Fibroblast of skin of left quadriceps (primary cell): ENCODE measurements around the gene CHD3.

ENCODE experiments used
- DNase-seq, 2 experiments: peaks; one replicate each; pipeline ENCODE4 v3.0.0-alpha.2; 2013; ENCODE audit warnings: low read depth in 2 of 2

Gene CHD3

DNA sequence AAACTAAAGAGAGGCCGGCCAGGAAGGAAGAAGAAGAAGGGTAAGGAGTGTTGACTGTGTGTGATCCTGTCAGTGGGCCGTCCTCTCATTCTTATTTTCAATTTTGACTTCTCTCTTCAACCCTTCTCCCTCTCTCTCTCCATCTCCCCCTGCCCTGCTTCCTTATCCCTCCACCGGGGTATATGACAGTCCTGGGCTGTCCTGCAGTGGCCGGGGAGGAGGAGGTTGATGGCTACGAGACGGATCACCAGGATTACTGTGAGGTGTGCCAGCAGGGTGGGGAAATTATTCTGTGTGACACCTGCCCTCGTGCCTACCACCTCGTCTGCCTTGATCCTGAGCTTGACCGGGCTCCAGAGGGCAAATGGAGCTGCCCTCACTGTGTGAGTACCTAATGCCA, 5.6 kb downstream of the CHD3 start:
- DNase-seq, result no peak

DNA sequence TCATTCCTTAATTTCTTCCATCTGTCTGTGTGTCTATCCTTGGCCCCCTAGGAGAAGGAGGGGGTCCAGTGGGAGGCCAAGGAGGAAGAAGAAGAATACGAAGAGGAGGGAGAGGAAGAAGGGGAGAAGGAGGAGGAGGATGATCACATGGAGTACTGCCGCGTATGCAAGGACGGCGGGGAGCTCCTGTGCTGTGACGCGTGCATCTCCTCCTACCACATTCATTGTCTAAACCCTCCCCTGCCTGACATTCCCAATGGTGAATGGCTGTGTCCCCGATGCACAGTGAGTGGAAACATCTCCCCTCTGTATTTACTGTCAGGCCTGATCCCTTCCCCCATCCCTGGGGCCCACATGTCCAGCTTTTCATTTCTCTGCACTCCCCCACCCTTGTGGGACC, 6.3 kb downstream of the CHD3 start:
- DNase-seq, result no peak

DNA sequence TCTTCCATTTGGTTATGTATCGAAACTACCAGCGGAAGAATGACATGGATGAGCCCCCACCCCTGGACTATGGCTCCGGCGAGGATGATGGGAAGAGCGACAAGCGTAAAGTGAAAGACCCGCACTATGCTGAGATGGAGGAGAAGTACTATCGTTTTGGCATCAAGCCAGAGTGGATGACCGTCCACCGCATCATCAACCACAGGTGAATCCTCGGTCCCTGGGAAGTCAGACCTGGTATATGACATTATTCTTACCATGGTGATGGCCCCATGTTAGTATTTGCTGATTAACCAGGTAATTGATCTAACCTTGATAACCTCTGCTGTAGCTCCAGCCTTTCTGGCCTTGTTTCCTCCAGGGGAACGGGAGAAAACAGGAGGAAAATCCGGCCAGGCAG, 8.5 kb downstream of the CHD3 start:
- DNase-seq, result no peak

DNA sequence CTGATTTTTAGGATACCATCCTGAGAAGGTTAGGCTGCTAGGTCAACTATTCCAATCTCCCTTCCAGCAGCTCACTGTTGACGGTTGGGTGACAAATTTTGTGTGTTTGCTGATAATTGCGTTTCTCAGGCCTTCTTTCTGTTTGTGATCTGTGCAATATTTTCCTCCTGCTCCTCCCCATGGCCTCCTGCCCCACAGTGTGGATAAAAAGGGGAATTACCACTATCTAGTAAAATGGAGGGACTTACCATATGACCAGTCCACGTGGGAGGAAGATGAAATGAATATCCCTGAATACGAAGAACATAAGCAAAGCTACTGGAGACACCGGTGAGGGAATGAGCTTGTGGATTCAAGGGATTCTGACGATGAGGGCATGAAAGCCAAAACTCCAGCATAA, 9.2 kb downstream of the CHD3 start:
- no peak for DNase-seq

- DNase-seq, result no peak
Observed at GRCh38 chr17:7903154-7904103, 14.8 kb downstream of the CHD3 start.

DNA sequence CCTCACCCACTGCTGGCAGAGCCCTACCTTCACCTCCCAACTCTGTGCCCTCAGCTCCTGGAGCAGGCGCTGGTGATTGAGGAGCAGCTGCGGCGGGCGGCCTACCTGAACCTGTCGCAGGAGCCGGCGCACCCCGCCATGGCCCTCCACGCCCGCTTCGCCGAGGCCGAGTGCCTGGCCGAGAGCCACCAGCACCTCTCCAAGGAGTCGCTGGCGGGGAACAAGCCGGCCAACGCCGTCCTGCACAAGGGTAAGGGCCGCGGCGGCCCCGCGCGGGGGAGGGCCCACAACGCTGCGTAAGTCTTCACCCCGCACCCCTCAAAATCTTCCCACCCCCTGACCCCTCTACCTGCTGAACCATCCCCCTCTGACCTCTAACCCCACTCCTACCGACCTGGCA, 20.5 kb downstream of the CHD3 start:
- no peak for DNase-seq

GRCh38 chr17:7910281-7910680, 21.7 kb downstream of the CHD3 start:
- DNase-seq, result no peak

DNA sequence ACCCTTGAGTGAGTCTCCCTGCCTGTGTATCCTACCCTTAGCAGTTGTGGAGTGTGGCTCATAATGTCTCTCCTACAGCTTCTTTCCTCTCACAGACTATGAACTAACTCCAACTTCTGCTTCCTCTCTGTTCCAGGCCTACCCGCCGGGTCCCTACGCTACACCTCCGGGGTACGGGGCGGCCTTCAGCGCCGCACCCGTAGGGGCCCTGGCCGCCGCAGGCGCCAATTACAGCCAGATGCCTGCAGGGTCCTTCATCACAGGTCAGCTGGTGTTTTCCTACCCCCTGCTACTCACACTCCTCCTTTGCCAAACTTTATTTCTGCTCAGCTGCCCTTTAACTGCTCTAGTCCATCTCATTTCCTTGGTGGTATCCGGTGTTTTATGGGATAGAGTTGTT, 22.1 kb downstream of the CHD3 start:
- no peak for DNase-seq

GRCh38 chr17:7911116-7911515, 22.5 kb downstream of the CHD3 start:
- DNase-seq, result no peak

DNA sequence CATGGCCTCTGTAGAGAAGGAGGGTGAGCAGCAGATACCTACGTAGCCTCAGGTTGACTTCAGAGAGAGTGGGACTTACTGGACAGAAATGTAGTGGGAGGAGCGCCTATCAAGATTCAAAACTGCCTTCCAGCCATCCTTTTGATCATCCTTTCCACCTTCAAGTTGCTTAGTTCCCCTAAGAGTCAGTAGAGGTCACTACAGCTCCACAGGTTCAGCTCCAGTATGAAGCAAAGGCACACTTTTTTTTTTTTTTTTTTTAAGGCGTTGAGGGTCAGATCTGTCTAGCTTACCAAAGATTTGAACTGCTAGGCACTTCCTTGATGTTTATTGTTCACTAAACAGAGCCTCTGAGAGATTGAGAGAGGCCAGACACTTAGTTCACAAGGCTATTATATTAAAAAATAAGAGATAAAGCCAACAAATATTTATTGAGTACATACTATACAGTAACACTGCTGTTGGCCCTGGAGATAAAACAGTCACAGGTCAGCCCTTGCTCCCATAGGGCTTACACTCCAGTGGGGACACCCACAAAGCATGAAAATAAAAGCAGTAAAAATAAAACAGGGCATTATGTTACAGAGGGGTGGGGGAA, 24.4 kb downstream of the CHD3 start:
- peak; percentile 49 to 52 for DNase-seq

DNA sequence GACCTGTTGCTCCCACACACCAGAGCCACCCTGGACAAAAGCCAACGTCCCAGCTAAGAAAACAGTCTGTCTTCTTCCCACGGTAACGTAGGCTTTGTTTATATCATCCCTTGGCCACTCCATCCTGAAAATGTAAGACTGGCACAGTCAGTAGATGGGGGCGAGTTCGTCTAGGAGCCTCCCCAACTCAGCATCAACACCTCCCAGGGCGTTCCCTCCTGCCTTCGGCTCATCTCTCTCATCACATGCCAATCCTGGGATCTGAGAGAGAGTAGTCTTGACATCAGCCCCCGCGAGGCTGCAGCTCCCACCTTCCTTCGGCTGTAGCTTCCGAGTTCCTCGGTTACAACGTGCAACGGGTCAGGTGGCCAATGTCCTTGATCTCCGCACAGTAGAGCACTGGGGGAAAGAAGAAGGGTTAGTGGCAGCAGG, 26.6 kb downstream of the CHD3 start:
- no peak for DNase-seq

- DNase-seq, result peak; percentile 96
Observed at GRCh38 chr17:7915611-7916384, 27.2 kb downstream of the CHD3 start, which contains the start of gene RNF227. RNF227 (minus strand) TSS chr17:7916289; CDS start chr17:7916195, 94 bp downstream.

- no peak for DNase-seq
Observed at GRCh38 chr17:7916385-7916682, 27.7 kb downstream of the CHD3 start.

GRCh38 chr17:7916808-7917207, 28.2 kb downstream of the CHD3 start:
- DNase-seq, result no peak

DNA sequence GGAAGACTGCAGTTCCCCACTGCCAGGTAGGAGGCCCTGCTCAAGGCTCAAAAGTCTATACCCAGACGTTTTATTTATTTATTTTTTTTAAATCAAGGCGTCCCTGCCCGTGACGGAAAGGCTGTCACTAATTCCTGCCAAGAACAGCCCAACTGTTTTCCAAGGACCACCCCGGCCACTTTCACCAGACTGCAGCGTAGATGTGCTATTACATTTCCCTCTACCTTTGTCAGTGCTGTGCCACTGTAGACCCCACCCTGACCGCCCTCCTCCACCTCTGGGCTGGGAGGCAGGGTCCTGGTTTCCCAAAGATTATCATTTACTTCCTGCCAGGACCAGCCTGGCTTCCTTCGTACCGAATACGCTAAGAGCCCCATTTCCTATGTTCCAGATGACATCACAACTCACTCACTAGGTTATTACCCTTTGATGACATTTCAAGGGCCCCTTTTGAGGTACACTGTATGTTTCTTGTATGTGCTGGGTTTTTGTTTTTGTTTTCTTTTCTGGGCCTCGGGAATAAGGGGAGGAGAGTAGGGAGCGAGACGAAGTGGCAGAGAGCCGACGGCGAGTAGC, 33.8 kb downstream of the CHD3 start:
- no peak for DNase-seq

GRCh38 chr17:7922845-7923628, 34.4 kb downstream of the CHD3 start:
- peak; percentile 68 to 70 for DNase-seq

- no peak for DNase-seq
Observed at GRCh38 chr17:7927596-7927995, 39.0 kb downstream of the CHD3 start.

DNA sequence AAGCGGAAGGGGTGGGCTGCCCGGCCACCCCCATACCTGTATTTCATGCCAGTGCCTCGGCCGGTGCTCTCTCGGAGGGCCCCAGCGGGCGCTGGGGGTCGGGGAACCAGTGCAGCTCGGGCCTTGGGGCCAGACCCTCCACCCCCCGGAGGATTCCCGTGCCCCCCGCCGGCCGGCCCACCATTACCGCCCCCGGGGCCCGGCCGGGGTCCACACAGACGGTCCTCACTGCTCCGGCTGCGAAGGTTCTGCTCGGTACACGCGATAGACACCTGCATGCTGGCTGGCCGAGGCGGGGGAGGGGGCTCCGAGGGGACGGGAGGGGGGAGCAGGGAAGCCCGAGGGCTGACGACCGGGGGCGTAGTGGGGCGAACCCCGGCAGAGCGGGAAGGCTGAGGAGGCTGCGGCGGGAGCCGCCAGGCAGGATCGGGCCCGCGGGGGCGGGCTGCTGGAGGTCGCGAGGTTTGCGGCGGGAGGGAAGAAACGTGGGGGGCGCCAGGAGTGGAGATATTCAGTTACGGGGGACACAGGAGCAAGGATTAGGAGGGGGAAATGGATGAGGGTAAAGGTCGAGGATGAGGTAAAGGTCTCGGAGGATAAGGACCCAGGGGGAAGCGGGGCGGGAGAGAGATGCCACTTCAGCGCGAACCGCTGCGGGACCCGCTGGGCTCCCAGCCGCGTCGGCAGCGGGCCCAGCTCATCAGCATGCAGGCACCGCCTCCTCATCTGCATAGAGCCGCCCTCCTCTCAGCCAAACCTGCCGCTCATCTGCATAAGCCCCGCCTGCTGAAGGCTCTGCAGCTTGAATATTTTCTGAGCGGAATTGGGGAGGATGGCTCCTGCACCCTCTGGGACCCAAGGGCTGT, 40.8 kb downstream of the CHD3 start, which contains the start of gene KCNAB3:
Gene KCNAB3 (minus strand): TSS at position 699 of the 866 bp plus-strand sequence. CDS start 421 bp downstream, at position 278.
- DNase-seq, result peak; percentile 36 to 46

DNA sequence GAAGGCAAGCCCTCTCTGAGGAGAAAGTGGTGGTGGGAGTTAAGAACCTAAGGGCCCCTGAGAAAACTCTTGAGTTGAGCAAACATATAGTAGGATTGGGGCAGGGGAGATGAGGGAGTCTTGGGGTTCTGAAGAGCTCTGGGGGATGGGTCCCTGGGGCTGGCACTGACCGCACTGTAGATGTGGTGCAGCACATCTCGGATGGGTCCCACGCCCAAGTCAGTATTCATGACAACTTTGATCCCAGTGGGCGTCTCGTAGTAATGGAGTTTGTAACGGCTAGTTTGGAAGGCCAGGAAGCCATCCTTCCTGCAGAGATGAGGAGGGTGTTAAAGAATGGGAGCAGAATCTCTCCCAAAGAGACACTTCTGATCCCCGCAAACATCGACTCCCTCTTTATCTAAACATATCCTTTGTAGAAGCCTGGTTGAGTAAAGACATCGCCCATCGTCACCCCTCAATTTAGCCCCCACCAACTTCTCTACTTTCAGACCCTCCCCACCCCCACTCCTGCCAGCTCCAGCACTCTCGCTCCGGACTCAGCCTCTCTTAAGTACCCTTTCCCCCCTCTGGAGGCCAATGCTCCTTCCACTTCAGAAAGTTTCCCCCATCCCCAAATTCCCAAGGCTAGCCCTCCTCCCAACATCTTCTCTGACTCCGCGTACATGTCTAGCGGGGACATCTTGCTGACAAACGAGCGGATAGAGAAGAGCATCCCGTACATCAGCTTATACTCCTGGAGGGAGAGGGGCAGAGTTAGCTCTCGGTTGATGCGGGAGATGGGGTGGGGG, 42.4 kb downstream of the CHD3 start:
- no peak for DNase-seq
